ENCODE results near the gene SULT4A1. TPM values are rescaled to one million over a fixed set of nuclear protein-coding genes. Genes with fewer than 3 reads are reported as not detected.

Gene SULT4A1
- total RNA-seq, 1 donor from 2014 or later = 79.5 TPM

DNA sequence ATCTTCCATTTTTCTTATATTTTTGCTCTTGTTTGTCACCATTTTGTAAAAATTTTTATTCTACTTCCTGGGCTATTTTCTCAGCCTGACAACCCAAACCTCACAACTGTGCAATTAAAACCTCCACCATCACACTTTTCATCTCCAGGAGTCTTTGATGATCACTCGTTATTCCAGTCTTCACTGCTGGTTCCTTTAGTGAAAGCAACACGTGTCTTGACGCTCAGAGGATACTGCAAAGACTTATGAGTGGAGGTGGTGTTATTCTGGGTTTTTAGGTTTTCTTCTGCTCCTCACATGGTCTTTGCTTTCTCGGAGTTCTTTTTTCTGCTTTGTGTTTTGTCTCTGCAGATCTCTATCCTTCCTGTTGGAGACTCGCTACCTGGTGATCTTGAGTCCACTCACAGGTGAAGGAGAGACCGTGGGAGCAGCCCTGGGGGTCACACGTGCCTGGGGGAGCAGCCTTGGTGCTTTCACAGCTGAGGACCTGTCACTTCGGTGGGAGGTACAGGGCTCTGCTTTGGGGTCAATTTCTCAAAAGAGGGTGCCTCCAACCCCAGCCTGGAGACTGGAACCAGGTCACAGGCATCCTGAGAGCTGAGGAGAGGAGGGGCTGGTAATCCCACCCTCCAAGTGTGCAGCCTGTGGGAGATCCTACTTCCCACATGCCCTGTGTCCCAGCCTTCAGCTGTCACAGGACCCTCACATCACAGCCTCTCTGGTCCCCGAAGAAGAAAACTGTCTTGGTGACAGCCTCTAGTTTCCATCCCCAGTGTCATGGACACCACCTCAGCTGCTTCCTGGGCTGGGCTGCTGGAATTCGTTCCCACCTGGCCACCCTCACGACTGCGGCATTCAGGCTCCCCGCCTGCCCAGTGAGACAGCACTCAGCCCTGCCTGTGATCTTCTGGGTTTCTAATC, 11.0 kb downstream of the SULT4A1 start:
- TF ChIP-seq, protein P1, sequence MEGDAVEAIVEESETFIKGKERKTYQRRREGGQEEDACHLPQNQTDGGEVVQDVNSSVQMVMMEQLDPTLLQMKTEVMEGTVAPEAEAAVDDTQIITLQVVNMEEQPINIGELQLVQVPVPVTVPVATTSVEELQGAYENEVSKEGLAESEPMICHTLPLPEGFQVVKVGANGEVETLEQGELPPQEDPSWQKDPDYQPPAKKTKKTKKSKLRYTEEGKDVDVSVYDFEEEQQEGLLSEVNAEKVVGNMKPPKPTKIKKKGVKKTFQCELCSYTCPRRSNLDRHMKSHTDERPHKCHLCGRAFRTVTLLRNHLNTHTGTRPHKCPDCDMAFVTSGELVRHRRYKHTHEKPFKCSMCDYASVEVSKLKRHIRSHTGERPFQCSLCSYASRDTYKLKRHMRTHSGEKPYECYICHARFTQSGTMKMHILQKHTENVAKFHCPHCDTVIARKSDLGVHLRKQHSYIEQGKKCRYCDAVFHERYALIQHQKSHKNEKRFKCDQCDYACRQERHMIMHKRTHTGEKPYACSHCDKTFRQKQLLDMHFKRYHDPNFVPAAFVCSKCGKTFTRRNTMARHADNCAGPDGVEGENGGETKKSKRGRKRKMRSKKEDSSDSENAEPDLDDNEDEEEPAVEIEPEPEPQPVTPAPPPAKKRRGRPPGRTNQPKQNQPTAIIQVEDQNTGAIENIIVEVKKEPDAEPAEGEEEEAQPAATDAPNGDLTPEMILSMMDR (IDR thresholded peaks at IDR 0.05; ENCODE audit: partially characterized antibody, unreplicated experiment) = no peak
- H3K36me3 Mint-ChIP-seq (ENCODE audit: unreplicated experiment) = no peaks in the 10 kb centered on the region
- peaks cover 9% of the 10 kb centered on the region for H3K27me3 Mint-ChIP-seq (ENCODE audit: unreplicated experiment)
- H3K4me1 Mint-ChIP-seq (ENCODE audit: low read depth, unreplicated experiment) = peaks cover 48% of the 10 kb centered on the region
- DNase-seq = no peak
- peaks cover 11% of the 10 kb centered on the region for H3K9me3 Mint-ChIP-seq (ENCODE audit: unreplicated experiment)
- H3K4me3 Mint-ChIP-seq (ENCODE audit: unreplicated experiment) = no peak overlapping the region
- H3K27ac Mint-ChIP-seq (ENCODE audit: unreplicated experiment) = no peak overlapping the region

- no peak overlapping the region for H3K27ac Mint-ChIP-seq (ENCODE audit: unreplicated experiment)
- DNase-seq = peak; percentile 7
- TF ChIP-seq, protein P1 (IDR thresholded peaks at IDR 0.05; ENCODE audit: partially characterized antibody, unreplicated experiment) = no peak
- H3K4me1 Mint-ChIP-seq (ENCODE audit: low read depth, unreplicated experiment) = peaks cover 52% of the 10 kb centered on the region
- no peak overlapping the region for H3K4me3 Mint-ChIP-seq (ENCODE audit: unreplicated experiment)
- H3K27me3 Mint-ChIP-seq (ENCODE audit: unreplicated experiment) = peaks cover 11% of the 10 kb centered on the region
- H3K36me3 Mint-ChIP-seq (ENCODE audit: unreplicated experiment) = no peaks in the 10 kb centered on the region
- H3K9me3 Mint-ChIP-seq (ENCODE audit: unreplicated experiment) = peaks cover 13% of the 10 kb centered on the region
Observed at GRCh38 chr22:43850529-43850928, 11.8 kb downstream of the SULT4A1 start.

DNA sequence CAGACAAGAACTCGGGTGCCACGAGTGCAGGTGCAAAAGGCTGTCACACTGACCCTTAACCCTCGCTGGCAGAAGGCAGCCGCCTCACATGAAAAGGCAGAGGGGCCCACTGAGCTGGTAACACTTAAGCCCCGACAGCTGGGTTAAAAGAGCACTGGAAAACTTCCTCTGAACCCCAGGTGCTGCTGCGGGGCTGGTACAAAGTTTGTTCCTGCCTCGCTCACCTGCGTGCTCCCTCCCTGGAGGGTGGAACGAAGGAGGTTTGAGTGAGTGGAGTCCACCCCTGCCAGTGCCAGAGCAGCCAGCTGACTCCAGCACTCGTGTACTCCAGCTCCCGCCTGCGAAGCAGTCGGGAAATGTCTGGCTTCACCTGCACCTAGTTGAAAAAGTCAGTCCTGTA, 12.6 kb downstream of the SULT4A1 start:
- TF ChIP-seq, protein P1 (IDR thresholded peaks at IDR 0.05; ENCODE audit: partially characterized antibody, unreplicated experiment) = no peak
- peaks cover 12% of the 10 kb centered on the region for H3K27me3 Mint-ChIP-seq (ENCODE audit: unreplicated experiment)
- no peak overlapping the region for H3K4me3 Mint-ChIP-seq (ENCODE audit: unreplicated experiment)
- H3K27ac Mint-ChIP-seq (ENCODE audit: unreplicated experiment) = no peak overlapping the region
- no peaks in the 10 kb centered on the region for H3K36me3 Mint-ChIP-seq (ENCODE audit: unreplicated experiment)
- peaks cover 49% of the 10 kb centered on the region for H3K4me1 Mint-ChIP-seq (ENCODE audit: low read depth, unreplicated experiment)
- peak; percentile 21 for DNase-seq
- H3K9me3 Mint-ChIP-seq (ENCODE audit: unreplicated experiment) = peaks cover 11% of the 10 kb centered on the region

DNA sequence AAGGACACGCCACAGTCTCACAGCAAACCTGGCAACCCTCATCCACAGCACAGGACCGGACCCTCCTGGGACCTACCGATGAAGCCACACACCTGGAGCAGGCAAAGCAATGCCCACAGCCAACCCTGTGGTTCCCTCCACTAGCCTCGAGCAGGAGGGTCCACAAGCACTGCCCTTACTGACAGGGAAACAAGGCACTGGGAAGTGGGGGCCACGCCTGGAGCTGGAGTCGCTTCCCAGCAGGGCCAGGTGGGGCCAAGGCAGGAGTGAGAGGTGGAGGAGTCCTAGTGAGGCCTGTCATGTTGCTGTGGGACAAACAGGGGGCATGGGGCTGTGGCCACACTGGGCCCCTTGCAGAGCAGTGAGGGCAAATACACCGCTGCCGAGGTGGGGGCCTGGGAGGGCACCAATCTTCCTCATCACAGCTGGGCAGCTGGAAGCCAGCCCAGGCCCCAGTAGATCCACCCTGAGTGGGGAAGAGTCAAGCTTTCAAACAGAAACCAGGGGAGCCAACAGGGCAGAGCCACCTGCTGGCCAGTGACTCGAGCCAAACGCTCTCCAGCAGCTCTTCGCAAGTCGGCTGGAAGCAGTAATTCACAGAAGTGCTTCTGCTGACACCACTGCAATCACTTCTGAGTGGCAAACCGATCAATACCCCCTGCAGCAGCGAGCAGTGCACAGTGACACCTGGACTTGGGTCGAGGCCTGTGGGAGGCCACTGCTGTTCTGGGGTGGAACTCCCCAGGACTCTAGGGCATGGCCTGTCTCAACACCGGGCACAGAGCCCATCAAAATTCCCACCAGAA, 13.7 kb downstream of the SULT4A1 start:
- TF ChIP-seq, protein P1 (IDR thresholded peaks at IDR 0.05; ENCODE audit: partially characterized antibody, unreplicated experiment) = no peak
- H3K4me1 Mint-ChIP-seq (ENCODE audit: low read depth, unreplicated experiment) = peaks cover 42% of the 10 kb centered on the region
- no peak overlapping the region for H3K4me3 Mint-ChIP-seq (ENCODE audit: unreplicated experiment)
- no peaks in the 10 kb centered on the region for H3K36me3 Mint-ChIP-seq (ENCODE audit: unreplicated experiment)
- peaks cover 10% of the 10 kb centered on the region for H3K27me3 Mint-ChIP-seq (ENCODE audit: unreplicated experiment)
- H3K9me3 Mint-ChIP-seq (ENCODE audit: unreplicated experiment) = peaks cover 11% of the 10 kb centered on the region
- peak overlapping the region; percentile 75 for H3K27ac Mint-ChIP-seq (ENCODE audit: unreplicated experiment)
- DNase-seq = peak; percentile 65

All from glutamatergic neuron (in vitro differentiated cells).